ENCODE measurements around the gene EFL1.

- TF ChIP-seq CTCF (IDR thresholded peaks at IDR 0.05) (no peak), POLR2A (IDR thresholded peaks at IDR 0.05) (no peak)
Measured at GRCh38 chr15:82275410-82275809, 12.9 kb upstream of the EFL1 start.
